Mucosa of descending colon (tissue), 3 donors: Measurements from ENCODE around the gene AMPD3. TPM values are rescaled to one million over a fixed set of nuclear protein-coding genes. Genes with fewer than 3 reads are reported as not detected.

Experiments used
- ATAC-seq: fragments of 200-7000 bp; cut with Tn5 transposase; one replicate; pipeline ENCODE4 v1.9.1; 2020; ENCODE audit warnings: mild to moderate bottlenecking, moderate library complexity
- DNase-seq, 3 donors: peaks; one replicate each; pipeline ENCODE4 v3.0.0-alpha.2; 2020
- H3K36me3 ChIP-seq: fragments of 200-600 bp; one replicate; pipeline ENCODE4 v1.8.0; 2021; ENCODE audit warnings: low read depth, mild to moderate bottlenecking
- H3K4me1 ChIP-seq: fragments of 200-600 bp; one replicate; pipeline ENCODE4 v1.8.0; 2021; ENCODE audit warnings: low read depth, mild to moderate bottlenecking
- H3K4me3 ChIP-seq: fragments of 200-600 bp; one replicate; pipeline ENCODE4 v1.8.0; 2021; ENCODE audit warnings: mild to moderate bottlenecking
- H3K9me3 ChIP-seq: fragments of 200-600 bp; one replicate; pipeline ENCODE4 v1.8.0; 2021; ENCODE audit warnings: mild to moderate bottlenecking
- intact Hi-C, 2 donors: fragments of 100-400 bp; cut with DNase I in 1 of 2; cut with micrococcal nuclease in 1 of 2; formaldehyde crosslinking; loops; one replicate each; pipeline versions ENCODE4 v1.11.0 to v1.11.1; 2022; cut with DNase I, micrococcal nuclease
- total RNA-seq, 3 donors: library from RNA; stranded (reverse); fragmentation: NEBNext Ultra II Directional in 2 of 3; extraction: Animal tissue kit (Norgen Biotek cat#: 25700) in 2 of 3; gene quantifications; one replicate each; pipeline versions ENCODE4 v1.2.1 to v1.2.4, GENCODE V29; 2021 to 2023
- TF ChIP-seq, protein P1 (sequence below): fragments of 200-600 bp; IDR thresholded peaks from one replicate; pipeline ENCODE4 v1.8.0; 2022; ENCODE audit warnings: antibody characterized with exemption, mild to moderate bottlenecking
- donor health status: DM: no; HTN: no; CAD: no; lungs with moderate emphysema.
- donor health status: DM: no; HTN: no; CAD: no.
- donor health status: DM: no; HTN: yes; CAD: no.

Gene AMPD3
- total RNA-seq, 3 donors from 2014 or later: 7.2 to 16.2 (median 10.6) TPM

DNA sequence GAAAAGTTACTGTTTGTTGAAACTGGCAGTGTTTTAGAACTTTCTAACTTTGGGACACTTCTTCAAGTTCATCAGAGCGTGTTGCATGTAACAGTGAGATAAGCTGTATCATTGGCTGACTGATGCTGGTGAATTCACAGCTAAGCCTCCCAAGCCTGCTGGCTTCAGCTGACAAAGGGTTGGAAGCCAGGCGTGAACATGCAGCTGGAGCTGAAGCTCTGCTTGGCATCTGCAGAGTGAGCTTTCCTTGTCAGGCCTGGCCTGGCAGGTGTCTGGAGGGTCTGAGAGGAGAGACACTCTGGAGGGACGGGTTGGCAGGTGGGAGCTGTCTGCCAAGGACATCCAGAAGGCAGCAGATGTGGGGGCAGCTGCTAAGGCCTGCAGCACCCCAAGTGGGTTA, 1.5 kb downstream of the AMPD3 start:
- DNase-seq (no peak), ATAC-seq (no peak)
- Histone ChIP-seq H3K4me3 (peak overlapping the region; percentile 3), H3K9me3 (no peaks in the 10 kb centered on the region), H3K4me1 (peaks cover 10% of the 10 kb centered on the region), H3K36me3 (no peaks in the 10 kb centered on the region)
- TF ChIP-seq, protein P1, sequence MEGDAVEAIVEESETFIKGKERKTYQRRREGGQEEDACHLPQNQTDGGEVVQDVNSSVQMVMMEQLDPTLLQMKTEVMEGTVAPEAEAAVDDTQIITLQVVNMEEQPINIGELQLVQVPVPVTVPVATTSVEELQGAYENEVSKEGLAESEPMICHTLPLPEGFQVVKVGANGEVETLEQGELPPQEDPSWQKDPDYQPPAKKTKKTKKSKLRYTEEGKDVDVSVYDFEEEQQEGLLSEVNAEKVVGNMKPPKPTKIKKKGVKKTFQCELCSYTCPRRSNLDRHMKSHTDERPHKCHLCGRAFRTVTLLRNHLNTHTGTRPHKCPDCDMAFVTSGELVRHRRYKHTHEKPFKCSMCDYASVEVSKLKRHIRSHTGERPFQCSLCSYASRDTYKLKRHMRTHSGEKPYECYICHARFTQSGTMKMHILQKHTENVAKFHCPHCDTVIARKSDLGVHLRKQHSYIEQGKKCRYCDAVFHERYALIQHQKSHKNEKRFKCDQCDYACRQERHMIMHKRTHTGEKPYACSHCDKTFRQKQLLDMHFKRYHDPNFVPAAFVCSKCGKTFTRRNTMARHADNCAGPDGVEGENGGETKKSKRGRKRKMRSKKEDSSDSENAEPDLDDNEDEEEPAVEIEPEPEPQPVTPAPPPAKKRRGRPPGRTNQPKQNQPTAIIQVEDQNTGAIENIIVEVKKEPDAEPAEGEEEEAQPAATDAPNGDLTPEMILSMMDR: no peak
- intact Hi-C loops: no loop called here

DNA sequence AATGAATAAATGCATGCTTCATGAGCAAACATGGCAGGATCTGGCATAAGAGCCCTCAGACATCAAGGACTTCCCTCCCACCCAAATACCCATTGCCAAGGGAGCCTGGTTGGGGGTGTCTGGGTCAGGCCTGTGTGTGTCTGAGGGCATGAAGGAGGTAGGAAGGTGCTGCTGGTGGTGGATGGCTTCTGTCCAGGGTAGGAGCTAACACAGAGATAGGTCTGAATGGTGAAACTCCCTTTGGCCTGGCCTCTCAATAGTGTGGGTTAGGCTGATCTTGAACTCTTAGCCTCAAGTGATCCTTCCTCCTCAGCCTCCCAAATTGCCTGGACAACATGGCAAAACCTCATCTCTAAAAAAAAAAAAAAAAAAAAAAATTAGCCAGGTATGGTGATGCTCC, 2.8 kb downstream of the AMPD3 start:
- no peaks in the 10 kb centered on the region for H3K36me3 ChIP-seq
- intact Hi-C loops: no loop called here
- TF ChIP-seq, protein P1: no peak
- no peak for DNase-seq
- no peak for ATAC-seq
- H3K9me3 ChIP-seq: no peaks in the 10 kb centered on the region
- H3K4me3 ChIP-seq: no peak overlapping the region
- H3K4me1 ChIP-seq: peaks cover 10% of the 10 kb centered on the region

DNA sequence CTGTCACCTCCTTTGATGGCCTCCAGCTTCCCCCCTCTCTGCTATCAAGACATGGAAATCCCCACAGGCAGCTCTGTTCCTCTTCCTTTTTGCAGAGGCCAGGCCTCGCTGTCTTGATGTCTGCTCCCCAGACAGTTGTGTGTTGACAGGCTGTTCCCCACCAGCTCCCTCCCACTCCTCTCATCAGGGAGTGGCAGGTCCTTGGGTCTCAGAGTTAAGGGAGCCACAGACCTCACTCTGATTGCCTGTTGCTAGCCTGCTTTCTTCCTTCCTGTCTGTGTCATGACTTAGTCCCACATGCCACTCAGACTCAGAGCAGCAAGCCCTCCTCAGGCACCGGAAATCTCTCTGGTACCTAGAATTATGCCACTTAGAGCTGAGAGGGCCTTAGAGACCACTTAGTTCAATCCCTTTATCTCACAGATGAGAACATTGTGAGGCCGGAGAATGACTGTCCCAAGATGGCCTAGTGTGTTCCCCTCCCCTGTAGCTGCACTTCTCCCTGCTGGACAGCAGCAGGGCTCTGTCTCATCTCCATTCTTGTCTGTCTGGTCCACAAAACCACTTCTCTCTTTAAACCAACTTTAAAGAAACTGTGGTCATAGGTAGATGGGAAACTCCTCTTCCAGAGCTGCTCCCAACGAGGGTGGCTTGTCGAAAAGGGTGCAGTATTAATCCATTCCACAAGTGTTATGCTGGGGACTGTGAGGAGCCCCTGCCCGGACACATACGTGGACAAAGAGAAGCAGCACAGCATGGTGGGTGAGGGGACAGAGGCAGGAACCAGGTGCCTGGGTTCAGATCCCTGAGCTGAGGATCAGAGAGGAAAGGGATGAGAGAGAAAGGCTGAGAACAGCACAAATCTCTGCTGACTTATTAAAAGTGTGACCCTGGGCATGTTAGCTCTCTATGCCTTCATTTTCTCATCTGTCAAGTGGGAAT, 4.2 kb downstream of the AMPD3 start:
- no peak overlapping the region for H3K4me3 ChIP-seq
- intact Hi-C loops: no loop called here
- peak in 1 of 3 donors; percentile 18 for DNase-seq
- TF ChIP-seq, protein P1: no peak
- H3K4me1 ChIP-seq: peaks cover 10% of the 10 kb centered on the region
- ATAC-seq: peak; percentile 32
- H3K36me3 ChIP-seq: no peaks in the 10 kb centered on the region
- no peaks in the 10 kb centered on the region for H3K9me3 ChIP-seq

DNA sequence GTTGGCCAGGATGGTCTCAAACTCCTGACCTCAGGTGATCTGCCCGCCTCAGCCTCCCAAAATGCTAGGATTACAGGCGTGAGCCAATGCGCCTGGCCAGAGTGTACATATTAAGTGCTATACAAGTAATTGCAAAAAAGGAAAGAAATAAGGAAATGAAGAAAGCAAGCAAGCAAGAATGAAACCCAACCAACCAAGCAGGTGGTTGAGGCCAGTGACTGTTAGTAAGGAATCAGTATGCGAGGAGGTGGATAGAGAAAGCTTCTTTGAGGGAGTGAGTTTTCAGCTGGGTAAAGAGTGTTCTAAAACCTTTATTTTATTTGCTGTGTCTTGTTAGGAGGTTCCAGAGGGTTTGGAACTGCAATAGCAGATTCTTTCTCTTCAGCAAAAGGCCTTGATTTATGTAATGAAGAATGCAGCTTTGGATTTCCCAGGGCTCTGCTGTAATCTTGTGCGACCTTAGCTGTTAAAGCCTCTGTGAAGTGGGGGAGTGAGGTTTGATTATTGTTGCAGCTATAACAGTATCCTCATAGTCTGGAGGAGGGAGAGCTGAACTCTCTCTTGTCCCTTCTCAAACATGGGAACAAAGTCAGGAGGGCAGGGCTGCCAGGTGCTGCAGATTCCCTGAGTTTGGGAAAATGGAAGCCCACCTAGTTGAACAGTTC, 5.7 kb downstream of the AMPD3 start:
- DNase-seq (no peak), ATAC-seq (no peak)
- TF ChIP-seq, protein P1: no peak
- no peak overlapping the region for H3K4me3 ChIP-seq
- no peaks in the 10 kb centered on the region for H3K36me3 ChIP-seq
- H3K9me3 ChIP-seq: no peaks in the 10 kb centered on the region
- intact Hi-C loops: no loop called here
- peaks cover 6% of the 10 kb centered on the region for H3K4me1 ChIP-seq

DNA sequence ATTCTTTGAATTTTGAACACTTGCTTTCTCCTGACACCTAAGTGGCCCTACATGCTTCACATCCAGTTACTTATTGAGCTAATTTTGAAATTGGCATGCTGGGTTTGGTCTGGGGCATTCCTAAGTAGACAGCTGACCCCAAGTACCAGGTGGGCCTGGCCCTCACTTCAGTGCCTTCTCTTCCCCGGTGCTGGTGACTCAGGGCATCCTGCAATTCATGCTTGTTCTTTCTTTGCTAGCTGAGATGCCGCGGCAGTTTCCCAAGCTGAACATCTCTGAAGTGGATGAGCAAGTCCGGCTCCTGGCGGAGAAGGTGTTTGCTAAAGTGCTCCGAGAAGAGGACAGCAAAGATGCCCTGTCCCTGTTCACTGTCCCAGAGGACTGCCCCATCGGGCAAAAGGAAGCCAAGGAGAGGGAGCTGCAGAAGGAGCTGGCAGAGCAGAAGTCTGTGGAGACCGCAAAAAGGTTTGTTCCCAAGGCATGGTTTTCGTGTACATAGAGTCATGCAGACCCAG, 6.3 kb downstream of the AMPD3 start:
- peaks cover 1% of the 10 kb centered on the region for H3K4me1 ChIP-seq
- ATAC-seq (no peak), DNase-seq (no peak)
- TF ChIP-seq, protein P1: no peak
- H3K4me3 ChIP-seq: no peak overlapping the region
- H3K9me3 ChIP-seq: no peaks in the 10 kb centered on the region
- intact Hi-C loops: no loop called here
- H3K36me3 ChIP-seq: no peaks in the 10 kb centered on the region
